GM18499 (cell line): ENCODE data around the gene LPXN.
"Not testable (repeated sequence)": the region's sequence is repeated elsewhere in the genome, so short reads cannot be mapped to it uniquely, and the experiment has no call there.

Source experiments
- ATAC-seq: cut with Tn5 transposase; IDR thresholded peaks from one replicate; pipeline ENCODE4 v1.9.1; 2021; ENCODE audit warnings: moderate number of reproducible peaks; ENCODE audit not compliant: insufficient read depth, unreplicated experiment

Gene LPXN

DNA sequence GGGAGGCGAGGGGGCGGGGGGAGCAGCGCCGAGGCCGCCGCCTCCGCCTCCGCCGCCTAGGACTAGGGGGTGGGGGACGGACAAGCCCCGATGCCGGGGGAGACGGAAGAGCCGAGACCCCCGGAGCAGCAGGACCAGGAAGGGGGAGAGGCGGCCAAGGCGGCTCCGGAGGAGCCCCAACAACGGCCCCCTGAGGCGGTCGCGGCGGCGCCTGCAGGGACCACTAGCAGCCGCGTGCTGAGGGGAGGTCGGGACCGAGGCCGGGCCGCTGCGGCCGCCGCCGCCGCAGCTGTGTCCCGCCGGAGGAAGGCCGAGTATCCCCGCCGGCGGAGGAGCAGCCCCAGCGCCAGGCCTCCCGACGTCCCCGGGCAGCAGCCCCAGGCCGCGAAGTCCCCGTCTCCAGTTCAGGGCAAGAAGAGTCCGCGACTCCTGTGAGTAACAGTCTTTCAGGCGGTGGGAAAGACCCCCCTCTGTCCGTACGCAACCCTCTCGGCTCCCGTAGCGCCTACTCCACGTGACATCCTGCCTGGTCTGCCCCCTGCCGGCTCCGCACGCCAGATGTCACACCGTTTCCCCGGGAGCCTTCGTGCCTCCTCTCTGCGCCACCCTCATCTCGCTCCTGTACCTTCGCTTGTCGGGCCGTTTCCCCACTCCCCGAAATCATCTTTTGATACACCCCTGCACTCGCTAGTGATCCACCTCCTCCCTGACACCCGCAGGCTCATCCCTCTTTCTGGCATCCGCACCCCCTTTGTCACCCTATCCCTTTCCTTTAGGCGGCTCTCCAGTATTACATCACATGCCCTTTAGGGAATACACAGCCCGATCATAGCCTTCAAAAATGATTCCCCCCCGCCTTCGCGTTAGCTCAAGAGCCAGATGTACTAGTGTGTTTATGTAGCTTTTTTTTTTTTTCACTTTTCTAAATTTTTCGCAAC, 3.8 kb upstream of the LPXN start:
- ATAC-seq = peak; percentile 27

DNA sequence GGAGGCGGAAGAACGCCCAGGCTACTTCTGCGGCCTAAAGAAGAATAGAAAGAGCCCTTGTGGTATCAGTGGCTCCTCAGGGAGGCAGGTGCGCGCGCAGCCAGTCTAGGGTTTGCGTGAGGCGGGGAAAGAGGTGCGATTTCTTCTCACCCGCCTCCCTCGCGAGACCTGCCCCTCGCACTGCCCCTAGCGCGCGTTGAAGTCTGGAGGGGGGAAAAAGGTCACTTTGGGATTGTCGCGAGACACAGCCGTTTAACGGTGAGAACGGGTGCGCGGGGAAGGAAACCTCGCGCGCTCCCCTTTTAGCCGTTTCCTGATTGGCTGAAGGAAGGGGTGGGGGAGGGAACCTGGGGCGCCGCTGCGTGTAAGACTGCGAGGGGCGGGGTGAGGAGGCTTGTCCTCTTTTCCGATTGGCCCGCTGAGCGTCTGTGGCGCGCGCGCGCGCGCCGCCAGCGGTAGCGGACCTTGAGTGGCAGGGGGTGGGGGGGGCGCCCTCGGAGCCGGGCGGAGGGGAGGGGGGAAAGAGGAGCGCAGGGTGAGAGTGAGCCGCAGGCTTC, 3.1 kb upstream of the LPXN start, which contains the start of gene ZFP91:
TSS of gene ZFP91 (plus strand) at position 429 of the 557 bp plus-strand sequence. CDS start 219 bp downstream, outside the sequence.
- no peak for ATAC-seq

DNA sequence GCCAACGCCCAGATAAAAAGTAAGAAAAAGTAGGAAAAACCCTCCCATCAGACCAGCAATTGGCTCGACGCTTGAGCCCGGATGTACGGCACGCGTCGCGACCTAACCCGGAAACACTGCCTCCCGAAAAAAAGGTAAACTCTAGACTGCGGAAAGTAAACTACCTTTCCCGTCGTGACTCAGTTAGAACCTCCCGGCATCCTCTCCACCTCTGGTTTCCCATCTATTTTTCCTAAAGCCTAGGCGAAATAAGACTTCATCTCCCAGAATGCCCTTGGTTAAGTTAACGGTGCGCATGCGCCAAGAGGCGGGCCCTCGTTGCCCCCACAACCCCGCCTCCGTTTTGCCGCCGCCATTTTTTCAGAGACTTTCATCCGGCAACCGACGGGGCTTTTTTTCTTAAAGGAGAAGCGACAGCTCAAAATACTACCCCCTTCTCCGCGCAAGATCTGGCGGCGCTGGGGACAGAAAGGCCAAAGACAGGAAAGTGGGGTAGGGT, 2.5 kb upstream of the LPXN start:
- ATAC-seq = no peak

DNA sequence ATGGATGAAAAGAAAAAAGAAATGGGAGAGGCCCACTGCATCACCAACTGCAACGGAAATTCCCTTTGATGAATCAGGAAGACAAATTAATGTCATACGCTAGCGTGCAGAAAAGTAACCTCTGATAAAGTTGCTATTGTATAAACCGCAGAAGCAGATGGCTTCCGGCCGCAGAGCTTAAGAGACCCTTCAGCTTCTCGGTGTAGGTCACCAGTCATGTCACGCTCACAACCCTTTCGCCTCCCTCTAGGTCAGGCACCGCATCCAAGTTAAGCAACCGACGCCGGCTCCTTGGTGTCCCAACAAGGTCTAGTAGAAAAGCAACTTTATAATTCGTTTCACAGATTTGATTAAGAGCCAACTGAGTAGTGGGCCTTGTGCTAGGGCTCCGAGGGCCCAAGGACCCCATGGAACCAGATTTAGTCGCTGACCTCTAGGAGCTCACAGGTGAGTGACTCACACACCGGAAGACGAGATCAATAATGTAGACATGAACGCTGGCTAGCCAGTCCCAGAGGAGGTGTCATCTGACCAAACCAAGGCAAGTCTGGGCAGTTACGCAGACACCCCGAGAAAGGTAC, 2.0 kb upstream of the LPXN start:
- peak; percentile 38 for ATAC-seq

DNA sequence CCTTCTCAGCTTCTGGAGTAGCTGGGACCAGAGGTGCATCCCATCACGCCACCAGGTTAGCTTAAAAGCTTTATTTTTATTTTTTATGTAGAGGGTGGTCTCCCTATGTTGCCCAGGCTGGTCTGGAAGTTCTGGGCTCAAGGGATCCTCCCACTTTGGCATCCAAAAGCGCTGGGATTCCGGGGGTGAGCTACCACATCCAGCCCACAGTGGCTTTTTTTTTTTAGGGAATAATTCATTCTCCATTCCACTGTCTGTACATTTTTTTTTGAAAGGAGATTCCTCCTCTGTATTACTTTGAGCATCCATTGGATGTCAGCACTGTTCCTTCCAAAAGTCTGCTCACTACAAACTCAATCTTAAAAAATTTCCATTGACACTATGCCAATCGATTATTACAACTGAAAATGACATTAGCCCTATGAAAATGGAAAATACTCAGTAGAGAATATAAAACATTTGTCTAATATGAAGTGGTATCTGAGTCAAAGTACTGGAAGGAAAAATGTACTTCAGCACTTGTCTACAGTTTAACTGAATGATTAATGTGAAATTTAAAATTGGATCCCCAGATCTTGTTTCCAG, 1.3 kb upstream of the LPXN start:
- ATAC-seq = no peak

DNA sequence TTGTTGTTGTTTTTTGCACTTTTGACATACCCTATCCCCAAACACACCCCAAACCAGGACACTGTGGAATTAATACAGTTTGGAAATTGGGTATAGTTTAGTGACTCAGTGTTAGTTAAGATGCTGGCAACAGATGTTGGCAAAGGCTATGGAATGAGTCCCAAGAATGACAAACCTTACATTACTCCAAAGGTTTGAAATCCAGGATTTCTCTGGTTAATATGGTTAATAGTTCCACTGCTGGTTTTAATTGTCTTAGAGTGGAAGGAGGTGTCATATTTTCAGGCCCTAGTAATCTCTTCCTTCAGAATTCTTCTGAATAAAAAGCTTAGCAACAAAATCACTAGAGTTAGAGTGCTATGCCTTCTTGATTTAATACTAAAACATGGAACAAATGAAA, 775 bp downstream of the LPXN start:
- no peak for ATAC-seq

DNA sequence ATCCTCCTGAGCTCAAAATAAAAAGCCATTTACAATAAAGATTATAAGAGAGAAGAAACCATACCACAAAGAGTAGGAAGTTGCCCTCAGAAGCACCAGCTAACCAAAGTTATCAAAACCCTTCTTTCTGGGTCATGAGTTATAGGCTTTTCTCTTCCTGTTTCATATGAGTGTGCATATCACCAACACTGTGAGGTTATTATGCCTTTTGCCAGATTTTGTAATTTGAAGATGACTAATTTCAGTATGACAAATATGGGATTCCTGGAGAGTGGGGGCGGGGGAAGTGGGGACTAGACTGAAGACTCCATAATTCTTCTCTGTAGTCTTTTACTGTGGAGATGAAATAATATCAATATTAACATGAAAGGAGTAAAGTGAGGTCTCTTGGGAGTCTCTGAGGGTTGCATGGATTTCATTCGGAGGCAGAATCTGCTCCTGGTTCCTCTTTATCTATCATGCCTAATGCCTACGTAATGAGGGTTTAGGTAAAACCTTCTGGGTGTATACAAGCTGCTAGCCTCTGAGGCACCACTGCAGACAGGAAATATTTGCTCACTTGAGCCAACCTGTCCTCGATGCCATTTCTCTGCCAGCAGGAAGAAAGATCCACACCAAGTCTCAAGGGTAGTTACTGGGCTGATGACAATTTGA, 2.1 kb downstream of the LPXN start:
- ATAC-seq = no peak

DNA sequence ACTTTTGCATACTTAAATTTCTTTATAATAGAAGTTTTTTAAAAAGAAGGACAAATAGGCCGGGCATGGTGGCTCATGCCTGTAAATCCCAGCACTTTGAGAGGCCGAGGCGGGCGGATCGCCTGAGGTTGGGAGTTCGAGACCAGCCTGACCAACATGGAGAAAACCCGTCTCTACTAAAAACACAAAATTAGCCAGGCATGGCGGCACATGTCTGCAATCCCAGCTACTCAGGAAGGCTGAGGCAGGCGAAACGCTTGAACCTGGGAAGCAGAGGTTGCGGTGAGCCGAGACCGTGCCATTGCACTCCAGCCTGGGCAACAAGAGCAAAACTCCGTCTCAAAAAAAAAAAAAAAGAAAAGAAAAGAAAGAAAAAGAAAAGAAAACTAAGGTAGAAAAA, 2.8 kb downstream of the LPXN start:
- ATAC-seq = not testable (repeated sequence)

DNA sequence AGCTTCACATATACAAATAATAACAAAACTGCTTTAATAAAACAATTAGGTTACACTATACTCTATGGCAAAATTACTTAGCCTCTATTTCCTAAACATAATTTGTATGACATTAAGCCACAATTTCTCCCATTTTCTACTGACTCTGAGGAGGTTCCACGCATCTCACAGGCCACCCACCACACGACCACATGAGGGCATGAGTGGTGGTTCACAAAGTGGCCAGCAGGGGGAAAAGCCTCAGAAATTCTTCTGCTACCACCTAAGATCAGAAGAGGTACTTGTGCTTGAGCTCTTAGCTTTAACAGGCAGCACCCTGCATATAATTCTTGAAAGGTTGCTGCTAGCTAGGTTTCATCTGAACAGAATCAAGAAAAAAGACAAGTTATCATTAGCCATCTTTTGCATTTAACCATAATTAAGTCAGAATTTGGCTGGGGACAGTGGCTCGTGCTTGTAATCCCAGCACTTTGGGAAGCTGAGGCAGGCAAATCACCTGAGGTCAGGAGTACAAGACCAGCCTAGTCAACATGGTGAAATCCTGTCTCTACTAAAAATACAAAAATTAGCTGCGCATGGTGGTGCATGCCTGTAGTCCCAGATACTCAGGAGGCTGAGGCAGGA, 7.7 kb downstream of the LPXN start:
- ATAC-seq = peak; percentile 71

DNA sequence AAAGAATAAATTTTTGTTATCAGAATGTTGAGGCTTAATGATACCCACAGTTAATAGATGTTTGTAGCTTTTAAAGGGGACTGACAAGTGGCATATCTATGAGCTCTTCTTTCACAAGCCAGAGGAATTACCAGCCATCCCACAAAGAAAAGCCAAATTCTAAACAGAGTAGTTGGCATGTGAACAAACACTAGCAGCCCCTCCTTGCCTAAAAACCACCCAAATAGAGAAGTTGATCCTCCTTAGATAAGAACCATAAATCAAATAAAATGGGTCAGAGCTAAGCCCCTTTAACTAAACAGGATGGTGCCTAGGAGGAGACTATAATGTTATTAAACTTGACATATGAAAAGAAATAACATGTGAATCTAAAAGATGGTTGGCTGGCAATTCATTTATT, 11.4 kb downstream of the LPXN start:
- no peak for ATAC-seq

DNA sequence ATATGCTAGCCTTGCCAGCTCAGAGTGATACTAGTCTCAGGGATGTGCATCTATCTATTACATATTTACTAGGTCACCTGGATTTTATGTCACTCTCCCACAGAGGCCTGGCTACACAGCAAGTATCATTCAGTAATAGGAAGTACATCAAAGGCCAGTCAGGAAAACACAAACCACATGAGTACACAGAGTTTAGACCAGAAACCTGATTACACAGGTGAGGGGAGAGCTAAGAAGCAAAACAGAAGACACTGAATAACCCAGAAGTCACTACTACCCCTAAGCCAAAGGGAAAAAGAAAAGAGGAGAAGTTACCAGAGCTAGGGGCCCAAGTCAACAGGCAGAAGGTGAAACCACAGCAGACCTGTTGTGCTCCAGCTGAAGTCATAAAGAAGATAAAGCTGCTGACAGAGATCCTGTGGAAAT, 13.3 kb downstream of the LPXN start:
- peak; percentile 66 for ATAC-seq

DNA sequence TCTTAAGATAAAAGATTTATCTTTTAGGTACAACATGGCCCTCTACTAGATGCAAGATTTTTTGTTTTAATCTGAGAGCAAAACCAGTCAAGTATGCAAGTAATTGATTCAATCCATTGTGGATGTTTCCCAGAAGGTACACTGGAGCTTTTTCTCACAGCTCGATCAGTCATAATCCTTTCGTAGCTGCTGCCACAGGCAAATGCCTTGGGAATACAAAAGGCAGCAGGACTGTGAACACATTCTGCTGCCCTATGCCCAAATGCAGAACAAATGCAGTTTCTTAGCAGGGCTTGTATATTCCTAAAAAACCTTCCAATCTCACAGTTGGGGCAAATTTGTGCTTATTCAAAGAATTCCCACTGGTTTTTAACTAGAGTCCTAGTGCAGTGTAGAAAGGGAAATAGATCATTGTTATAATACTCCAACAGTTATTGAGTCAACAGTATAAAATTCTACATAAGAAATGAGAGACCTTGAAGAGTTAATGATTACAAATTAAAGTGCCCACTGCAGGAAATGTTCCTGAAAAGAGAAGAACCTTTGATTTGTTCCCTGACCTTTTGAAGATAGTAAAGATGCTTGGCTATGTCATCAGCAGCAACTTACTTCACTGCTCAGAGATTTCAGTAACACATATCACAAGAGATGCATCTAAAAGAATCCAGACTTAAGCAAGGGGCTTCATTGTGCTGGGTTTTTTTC, 14.1 kb downstream of the LPXN start:
- no peak for ATAC-seq

DNA sequence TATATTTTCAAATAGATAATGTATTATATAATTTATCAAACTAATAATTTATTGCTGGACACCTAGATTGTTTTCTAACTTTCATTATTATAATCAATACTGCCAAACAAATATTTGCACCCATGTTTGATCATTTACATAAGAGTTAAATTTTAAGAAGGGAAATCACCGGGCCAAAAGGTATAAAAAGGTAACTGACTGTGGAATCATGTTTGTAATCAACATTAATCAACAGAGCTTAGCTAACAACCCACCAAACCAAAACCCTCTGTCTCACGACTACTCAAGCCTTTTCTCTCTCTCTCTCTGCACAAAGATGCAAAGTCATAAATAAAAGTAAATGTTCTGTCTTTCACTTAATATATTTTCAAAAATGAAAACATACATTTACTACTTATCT, 14.8 kb downstream of the LPXN start:
- ATAC-seq = no peak

DNA sequence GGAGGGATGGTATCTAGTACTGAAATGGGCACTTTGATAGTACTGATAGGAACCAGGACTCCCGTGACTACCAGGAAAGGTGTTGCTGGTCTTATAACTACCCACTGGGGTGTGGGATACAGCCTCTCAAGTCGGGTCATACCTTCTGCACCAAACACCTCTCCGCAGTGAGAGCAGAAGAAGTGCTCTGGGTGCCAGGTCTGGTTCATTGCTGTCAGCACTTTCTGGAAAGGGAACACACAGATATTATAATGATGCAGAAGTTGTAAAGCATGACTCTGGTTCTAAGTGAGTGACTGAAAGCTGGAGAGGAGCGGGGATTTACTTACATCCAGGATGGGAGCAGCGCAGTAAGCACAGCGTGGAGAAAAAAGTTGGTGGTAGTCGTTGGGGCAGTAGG, 26.0 kb downstream of the LPXN start:
- ATAC-seq = no peak

DNA sequence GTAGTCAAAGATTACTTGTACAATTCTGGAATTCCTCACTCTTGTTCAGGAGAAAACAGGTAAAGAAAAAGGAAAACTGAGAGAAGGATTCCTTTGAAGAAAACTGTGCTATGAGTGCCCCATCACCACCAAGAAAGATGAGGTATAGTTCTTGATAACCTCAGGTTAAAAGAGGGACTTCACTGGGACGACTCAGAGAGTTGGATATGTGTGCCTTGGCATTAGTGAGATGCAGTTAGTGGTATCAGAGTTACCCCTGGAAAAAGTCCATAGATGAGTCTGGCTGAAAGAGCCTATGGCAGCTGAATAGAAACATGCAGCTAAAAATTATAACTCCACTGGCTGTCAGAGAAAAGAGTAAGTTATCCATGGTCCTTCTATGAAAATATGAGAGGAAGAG, 28.8 kb downstream of the LPXN start:
- ATAC-seq = no peak

DNA sequence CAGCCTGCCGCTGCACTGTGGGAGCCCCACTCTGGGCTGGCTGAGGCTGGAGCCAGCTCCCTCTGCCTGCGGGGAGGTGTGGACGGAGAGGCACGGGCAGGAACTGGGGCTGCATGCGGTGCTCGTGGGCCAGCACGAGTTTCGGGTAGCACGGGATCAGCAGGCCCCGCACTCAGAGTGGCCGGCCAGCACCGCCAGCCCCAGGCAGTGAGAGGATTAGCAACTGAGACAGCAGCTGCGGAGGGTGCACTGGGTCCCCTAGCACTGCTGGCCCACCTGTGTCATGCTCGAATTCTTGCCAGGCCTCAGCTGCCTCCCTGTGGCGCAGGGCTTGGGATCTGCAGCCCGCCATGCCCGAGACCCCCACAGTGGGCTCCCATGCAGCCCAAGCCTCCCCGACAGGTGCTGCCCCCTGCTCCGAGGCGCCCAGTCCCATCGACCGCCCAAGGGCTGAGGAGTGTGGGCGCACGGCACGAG, 43.8 kb downstream of the LPXN start:
- no peak for ATAC-seq

DNA sequence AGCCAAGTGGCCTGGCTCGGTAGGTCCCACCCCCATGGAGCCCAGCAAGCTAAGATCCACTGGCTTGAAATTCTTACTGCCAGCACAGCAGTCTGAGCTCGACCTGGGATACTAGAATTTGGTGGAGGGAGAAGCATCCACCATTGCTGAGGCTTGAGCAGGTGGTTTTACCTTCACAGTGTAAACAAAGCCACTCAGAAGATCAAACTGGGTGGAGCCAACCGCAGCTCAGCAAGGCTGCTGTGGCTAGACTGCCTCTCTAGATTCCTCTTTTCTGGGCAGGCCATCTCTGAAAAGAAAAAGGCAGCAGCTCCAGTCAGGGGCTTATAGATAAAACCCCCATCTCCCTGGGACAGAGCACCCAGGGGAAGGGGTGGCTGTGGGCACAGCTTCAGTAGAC, 45.4 kb downstream of the LPXN start:
- no peak for ATAC-seq

DNA sequence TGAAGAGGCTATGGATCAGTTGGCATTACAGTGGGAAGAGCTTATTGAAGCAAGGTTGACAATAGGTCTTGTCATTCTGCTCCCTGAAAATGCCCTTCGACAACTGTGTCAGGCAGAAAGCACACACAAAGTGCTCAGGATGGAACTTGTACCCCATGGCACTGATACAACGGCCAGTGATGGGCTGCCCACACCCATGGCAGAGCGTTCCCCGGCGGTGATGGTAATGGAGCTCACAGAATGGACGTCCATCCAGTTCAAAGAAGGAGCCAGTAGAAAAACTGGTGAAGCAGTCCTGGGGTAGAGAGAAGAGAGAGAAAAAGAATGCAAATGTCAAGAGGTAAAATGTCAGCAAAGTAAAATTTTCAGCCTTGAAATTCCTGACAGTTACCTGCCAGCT, 48.2 kb downstream of the LPXN start:
- ATAC-seq = no peak

DNA sequence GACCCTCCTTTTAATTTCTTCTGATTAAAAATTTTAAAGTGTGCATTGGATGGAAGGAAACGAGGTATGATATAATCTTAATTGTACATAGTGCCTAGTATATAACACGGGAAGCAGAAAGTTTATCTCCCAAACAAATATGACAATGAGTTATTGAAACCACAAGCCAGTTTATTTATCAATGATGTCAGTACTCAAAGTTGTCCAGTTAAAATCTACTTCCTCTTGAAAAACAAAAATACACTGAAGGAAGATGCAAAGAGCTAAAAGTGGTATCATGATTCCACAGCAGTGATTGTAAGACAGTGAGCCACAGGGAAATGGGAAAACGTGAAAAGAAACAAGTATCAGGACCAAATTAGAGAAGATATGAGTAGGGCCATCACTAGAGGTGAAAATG, 48.9 kb downstream of the LPXN start:
- no peak for ATAC-seq
